HS-27A (cell line): Measurements from ENCODE around the gene OR10A6.

ENCODE experiments used
- DNase-seq: peaks from one replicate; pipeline ENCODE4 v3.0.0-alpha.2; 2012; ENCODE audit warnings: low read depth, missing footprints

OR10A6 gene

GRCh38 chr11:7909585-7910285, 21.3 kb downstream of the OR10A6 start:
- DNase-seq, result no peak

- no peak for DNase-seq
Observed at GRCh38 chr11:7907121-7907520, 23.9 kb downstream of the OR10A6 start.

GRCh38 chr11:7906481-7906880, 24.6 kb downstream of the OR10A6 start:
- DNase-seq, result no peak

- DNase-seq, result no peak
Observed at GRCh38 chr11:7905961-7906429, 25.1 kb downstream of the OR10A6 start.

GRCh38 chr11:7905549-7905948, 25.5 kb downstream of the OR10A6 start:
- no peak for DNase-seq

GRCh38 chr11:7904917-7905316, 26.2 kb downstream of the OR10A6 start:
- DNase-seq, result no peak

- DNase-seq, result no peak
Observed at GRCh38 chr11:7903940-7904339, 27.1 kb downstream of the OR10A6 start.

- no peak for DNase-seq
Observed at GRCh38 chr11:7901319-7901854, 29.7 kb downstream of the OR10A6 start.

GRCh38 chr11:7900686-7901085, 30.4 kb downstream of the OR10A6 start:
- no peak for DNase-seq

GRCh38 chr11:7899418-7899817, 31.6 kb downstream of the OR10A6 start:
- no peak for DNase-seq

- no peak for DNase-seq
Observed at GRCh38 chr11:7898666-7899283, 32.3 kb downstream of the OR10A6 start.

- no peak for DNase-seq
Observed at GRCh38 chr11:7896009-7896785, 34.9 kb downstream of the OR10A6 start.

- no peak for DNase-seq
Observed at GRCh38 chr11:7894251-7894650, 36.8 kb downstream of the OR10A6 start.

- no peak for DNase-seq
Observed at GRCh38 chr11:7893796-7894195, 37.3 kb downstream of the OR10A6 start.

- peak; percentile 69 for DNase-seq
Observed at GRCh38 chr11:7892840-7893254, 38.2 kb downstream of the OR10A6 start.

- DNase-seq, result peak; percentile 94
Observed at GRCh38 chr11:7892059-7892699, 38.9 kb downstream of the OR10A6 start.

- DNase-seq, result no peak
Observed at GRCh38 chr11:7890417-7891172, 40.5 kb downstream of the OR10A6 start.

GRCh38 chr11:7889985-7890384, 41.1 kb downstream of the OR10A6 start:
- no peak for DNase-seq

- no peak for DNase-seq
Observed at GRCh38 chr11:7882860-7883259, 48.2 kb downstream of the OR10A6 start.
